Body of pancreas (tissue), 4 donors: ENCODE data around the gene CHI3L2. TPM values are rescaled to one million over a fixed set of nuclear protein-coding genes. Genes with fewer than 3 reads are reported as not detected.

ENCODE experiments used
- ATAC-seq: fragments of 150-250 bp; one replicate; pipeline ENCODE4 v1.9.1; 2016
- DNase-seq, 4 donors: peaks; one replicate each; pipeline ENCODE4 v3.0.0-alpha.2; 2019
- H3K27ac ChIP-seq, 4 donors: fragments of 200-600 bp; sonication (generic); 1 replicate in 3 of 4; 2 replicates in 1 of 4; pipeline versions ENCODE4 v1.5.1 to v1.6.1; 2016 to 2019; ENCODE audit warnings: mild to moderate bottlenecking in 1 of 4, mixed read lengths in 1 of 4, moderate library complexity in 1 of 4
- H3K27me3 ChIP-seq, 2 donors: fragments of 200-600 bp; sonication (generic); one replicate each; pipeline ENCODE4 v1.6.0; 2016; ENCODE audit warnings: mild to moderate bottlenecking in 1 of 2
- H3K36me3 ChIP-seq, 2 donors: fragments of 200-600 bp; sonication (generic); replicated peaks in 1 of 2; 2 replicates each; pipeline ENCODE4 v1.5.1; 2016; ENCODE audit warnings: low read depth in 2 of 2; ENCODE audit not compliant: insufficient read depth in 1 of 2
- H3K4me1 ChIP-seq: fragments of 200-600 bp; sonication (generic); one replicate; pipeline ENCODE4 v1.6.0; 2016
- H3K4me3 ChIP-seq, 2 donors: fragments of 200-600 bp; sonication (generic); 1 replicate in 1 of 2; 2 replicates in 1 of 2; pipeline ENCODE4 v1.5.1; 2016 to 2019
- H3K9me3 ChIP-seq, 3 donors: fragments of 200-600 bp; sonication (generic); 1 replicate in 2 of 3; 2 replicates in 1 of 3; pipeline ENCODE4 v1.5.1; 2016
- POLR2A ChIP-seq, 3 donors: fragments of 450-650 bp; IDR thresholded peaks; one replicate each; pipeline ENCODE4 v1.6.1; 2016; ENCODE audit warnings: antibody characterized with exemption in 3 of 3, mild to moderate bottlenecking in 2 of 3
- WGBS, 2 donors: methylation state at CpG; one replicate each; pipeline ENCODE4 v1.1.5; 2017; 5-methylcytosine and 5-hydroxymethylcytosine counted together
- intact Hi-C: fragments of 100-400 bp; cut with DNase I; formaldehyde crosslinking; loops from one replicate; pipeline ENCODE4 v1.15.1; 2023
- total RNA-seq, 2 donors: library from RNA; depleted of rRNA; stranded (reverse); fragments of >200 nt; gene quantifications; one replicate each; pipeline ENCODE4 v1.1.0, GENCODE V29; 2016
- TF ChIP-seq, protein P1 (sequence below), 7 experiments: fragments of 450-650 bp in 4 of 7; fragments of 200-600 bp in 3 of 7; sonication (generic) in 3 of 7; IDR thresholded peaks; one replicate each; pipeline ENCODE4 v1.5.1; 2016 to 2019; ENCODE audit warnings: antibody characterized with exemption in 7 of 7

The CHI3L2 gene
- total RNA-seq, 2 donors from 2014 or later = not detected

DNA sequence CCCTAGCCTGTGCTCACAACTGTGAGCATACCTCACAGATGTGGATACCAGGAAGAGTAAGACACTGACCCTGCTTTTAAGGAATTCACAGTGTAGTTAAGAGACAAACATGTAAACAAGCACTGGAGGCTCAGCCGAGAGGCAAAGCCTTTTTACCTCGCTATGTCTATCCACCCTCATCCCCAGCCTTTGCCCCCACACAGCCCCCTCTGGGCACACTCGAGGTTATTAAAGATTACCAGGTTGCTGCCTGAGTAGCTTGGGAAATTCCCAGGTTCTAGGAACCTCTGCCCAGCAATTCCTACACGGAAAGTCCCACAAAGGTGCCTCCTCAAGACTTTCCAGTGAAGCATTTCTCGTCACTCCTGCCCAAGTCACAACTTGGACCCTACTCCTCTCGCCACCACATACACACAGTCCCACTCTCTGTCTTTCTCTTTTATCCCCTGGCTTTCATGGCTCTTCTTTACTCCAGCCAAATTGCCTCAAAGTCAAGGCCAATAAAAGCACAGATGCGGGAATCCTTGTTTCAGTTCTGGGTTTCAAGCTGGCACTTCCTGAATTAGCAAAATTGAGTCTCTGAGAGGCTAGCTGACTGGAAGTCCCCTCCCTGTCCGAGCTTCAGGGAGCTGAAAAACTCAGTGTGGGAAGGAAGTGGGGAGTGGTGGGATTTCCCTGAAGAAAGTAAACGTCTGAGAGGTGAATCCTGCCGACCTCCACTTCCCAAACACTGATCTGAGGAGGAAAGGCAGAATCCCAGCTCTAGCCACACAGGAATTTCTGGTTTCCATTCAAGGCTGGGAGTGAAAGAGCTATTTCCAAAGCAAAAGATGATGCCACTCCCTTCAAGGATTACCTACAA, 34.6 kb upstream of the CHI3L2 start:
- Histone ChIP-seq H3K4me3 (no peak overlapping the region), H3K36me3 (peaks cover 0 to 5% of the 10 kb centered on the region in 2 donors), H3K4me1 (peaks cover 21% of the 10 kb centered on the region), H3K27me3 (no peaks in the 10 kb centered on the region), H3K9me3 (no peaks in the 10 kb centered on the region), H3K27ac (peak overlapping the region in 2 of 4 donors; percentile 60 to 67)
- intact Hi-C loops = no loop called here
- WGBS, 2 donors = 58 to 61% methylated on average over 10 of the region's 10 CpGs
- DNase-seq = no peak
- peak; percentile 45 for ATAC-seq
- TF ChIP-seq POLR2A (IDR thresholded peaks at IDR 0.05) = no peak
- TF ChIP-seq, protein P1, sequence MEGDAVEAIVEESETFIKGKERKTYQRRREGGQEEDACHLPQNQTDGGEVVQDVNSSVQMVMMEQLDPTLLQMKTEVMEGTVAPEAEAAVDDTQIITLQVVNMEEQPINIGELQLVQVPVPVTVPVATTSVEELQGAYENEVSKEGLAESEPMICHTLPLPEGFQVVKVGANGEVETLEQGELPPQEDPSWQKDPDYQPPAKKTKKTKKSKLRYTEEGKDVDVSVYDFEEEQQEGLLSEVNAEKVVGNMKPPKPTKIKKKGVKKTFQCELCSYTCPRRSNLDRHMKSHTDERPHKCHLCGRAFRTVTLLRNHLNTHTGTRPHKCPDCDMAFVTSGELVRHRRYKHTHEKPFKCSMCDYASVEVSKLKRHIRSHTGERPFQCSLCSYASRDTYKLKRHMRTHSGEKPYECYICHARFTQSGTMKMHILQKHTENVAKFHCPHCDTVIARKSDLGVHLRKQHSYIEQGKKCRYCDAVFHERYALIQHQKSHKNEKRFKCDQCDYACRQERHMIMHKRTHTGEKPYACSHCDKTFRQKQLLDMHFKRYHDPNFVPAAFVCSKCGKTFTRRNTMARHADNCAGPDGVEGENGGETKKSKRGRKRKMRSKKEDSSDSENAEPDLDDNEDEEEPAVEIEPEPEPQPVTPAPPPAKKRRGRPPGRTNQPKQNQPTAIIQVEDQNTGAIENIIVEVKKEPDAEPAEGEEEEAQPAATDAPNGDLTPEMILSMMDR (IDR thresholded peaks at IDR 0.05) = no peak

DNA sequence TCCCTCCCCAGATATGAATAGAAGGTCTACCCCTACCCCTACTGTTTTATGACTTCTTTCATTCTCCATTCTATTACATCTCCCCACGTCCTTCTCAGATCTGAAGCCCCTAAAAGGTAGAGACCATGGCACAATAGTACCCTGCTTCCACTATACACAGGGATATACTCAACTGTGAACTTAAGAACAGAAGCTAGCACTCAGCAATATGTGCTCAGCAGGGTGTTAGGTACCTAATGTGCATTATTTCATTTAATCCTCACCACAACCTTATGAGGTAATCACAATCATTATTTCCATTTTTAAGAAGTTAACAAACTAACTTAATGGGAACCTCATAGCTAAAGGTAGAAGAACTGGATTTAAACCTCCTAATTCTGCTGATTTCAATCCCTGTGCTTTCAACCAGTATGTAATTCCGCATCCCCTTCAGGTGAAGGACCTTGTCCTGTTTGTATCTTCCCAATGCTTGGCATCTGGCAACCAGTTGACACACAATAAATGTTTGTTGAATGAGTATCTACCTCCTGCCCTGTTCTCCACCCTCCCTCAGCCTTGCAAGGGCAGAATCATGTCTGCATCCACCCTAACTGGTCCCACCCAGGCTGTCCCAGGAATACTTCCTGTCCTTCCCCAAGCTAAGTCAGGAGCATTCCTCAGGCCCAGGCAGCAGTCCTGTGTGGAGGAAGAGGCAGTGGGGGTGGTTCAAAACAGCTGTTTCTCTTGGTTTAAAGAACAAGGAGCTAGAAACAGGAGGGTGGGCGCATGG, 33.6 kb upstream of the CHI3L2 start:
- ATAC-seq = no peak
- H3K27me3 ChIP-seq = no peaks in the 10 kb centered on the region
- H3K4me1 ChIP-seq = peaks cover 28% of the 10 kb centered on the region
- peak overlapping the region in 2 of 4 donors; percentile 60 to 67 for H3K27ac ChIP-seq
- H3K36me3 ChIP-seq = peaks cover 0 to 4% of the 10 kb centered on the region in 2 donors
- no peak for DNase-seq
- intact Hi-C loops = no loop called here
- 87 to 95% methylated on average over 3 of the region's 3 CpGs for WGBS, 2 donors
- TF ChIP-seq, protein P1 (IDR thresholded peaks at IDR 0.05) = no peak
- TF ChIP-seq POLR2A (IDR thresholded peaks at IDR 0.05) = no peak
- no peaks in the 10 kb centered on the region for H3K9me3 ChIP-seq
- H3K4me3 ChIP-seq = no peak overlapping the region

DNA sequence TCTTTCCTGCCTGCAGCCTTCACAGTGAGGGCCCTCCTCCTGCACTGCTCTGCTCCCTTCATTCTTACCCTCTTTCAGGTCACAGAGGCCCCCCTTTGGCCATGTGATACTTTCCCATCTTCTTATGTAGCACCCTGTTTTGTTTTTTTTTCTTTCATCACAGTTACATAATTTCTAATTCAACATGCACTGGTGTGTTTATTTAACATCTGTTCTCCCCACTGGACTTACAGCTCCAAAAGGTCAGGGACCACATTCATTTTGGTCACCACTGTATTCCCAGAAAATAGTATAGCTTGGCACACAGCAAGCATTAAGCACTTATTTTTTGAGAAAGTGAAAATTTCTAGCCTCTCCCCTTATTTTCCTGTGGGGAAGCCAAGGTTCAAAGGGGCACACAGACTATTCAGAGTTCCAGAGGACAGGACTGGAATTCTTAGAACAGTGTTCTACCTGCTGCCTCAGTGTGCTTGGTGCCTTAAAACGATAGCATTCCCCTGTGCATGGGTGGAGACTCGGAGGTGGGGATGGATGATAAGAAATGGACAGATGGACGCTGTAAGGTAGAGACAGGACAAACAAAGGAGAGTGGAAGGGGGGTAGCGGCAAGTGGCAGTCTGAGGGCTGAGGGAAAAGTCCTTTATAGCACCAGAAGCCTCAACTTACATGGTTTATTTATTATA, 32.4 kb upstream of the CHI3L2 start:
- 75% methylated on average over 4 of the region's 4 CpGs for WGBS, 2 donors
- Histone ChIP-seq H3K27me3 (no peaks in the 10 kb centered on the region), H3K27ac (no peak overlapping the region), H3K36me3 (no peaks in the 10 kb centered on the region), H3K4me1 (peaks cover 40% of the 10 kb centered on the region), H3K9me3 (no peaks in the 10 kb centered on the region), H3K4me3 (no peak overlapping the region)
- intact Hi-C loops = no loop called here
- no peak for ATAC-seq
- DNase-seq = no peak
- no peak for TF ChIP-seq POLR2A (IDR thresholded peaks at IDR 0.05)
- TF ChIP-seq, protein P1 (IDR thresholded peaks at IDR 0.05) = no peak

DNA sequence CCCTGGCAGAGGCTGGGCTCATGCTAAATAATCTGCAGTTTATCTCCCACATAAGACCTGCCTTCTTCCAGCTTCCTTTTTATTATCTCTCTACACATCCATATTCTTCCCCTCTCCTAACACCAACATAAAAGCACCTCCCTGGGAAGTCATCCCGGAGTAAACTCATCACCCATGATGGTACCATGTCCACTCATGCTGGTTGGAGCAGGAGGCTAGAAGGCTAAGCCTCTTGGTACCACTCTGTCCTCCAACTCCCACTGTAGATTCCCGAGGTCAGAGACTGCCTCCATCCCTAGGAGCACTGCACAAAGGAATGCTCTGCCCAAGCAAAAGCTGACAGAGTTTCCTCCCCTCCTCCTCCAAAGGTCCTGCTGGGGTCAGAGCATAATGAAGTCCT, 31.3 kb upstream of the CHI3L2 start:
- no peaks in the 10 kb centered on the region for H3K9me3 ChIP-seq

More for the DNA sequence above, 31.3 kb upstream of the CHI3L2 start:
- H3K4me1 ChIP-seq = peaks cover 51% of the 10 kb centered on the region
- H3K27me3 ChIP-seq = no peaks in the 10 kb centered on the region
- no peaks in the 10 kb centered on the region for H3K36me3 ChIP-seq
- ATAC-seq = no peak
- no peak overlapping the region for H3K27ac ChIP-seq
- no peak for TF ChIP-seq POLR2A (IDR thresholded peaks at IDR 0.05)
- TF ChIP-seq, protein P1 (IDR thresholded peaks at IDR 0.05) = no peak
- WGBS, 2 donors = 78 to 90% methylated on average over 2 of the region's 2 CpGs
- H3K4me3 ChIP-seq = no peak overlapping the region
- intact Hi-C loops = no loop called here
- no peak for DNase-seq
